SU-DHL-6 (cell line): ENCODE results near the gene FRMPD4.

Source experiments
- CTCF ChIP-seq: fragments of 200-600 bp; sonication (generic); IDR thresholded peaks from one replicate; pipeline ENCODE4 v1.5.1; 2017; ENCODE audit warnings: antibody characterized with exemption, mild to moderate bottlenecking, low read length, moderate library complexity; ENCODE audit not compliant: insufficient read depth, poor library complexity, severe bottlenecking
- EZH2phosphoT487 ChIP-seq: fragments of 200-600 bp; sonication (generic), shearing (Covaris generic); conservative IDR thresholded peaks from 2 replicates; pipeline ENCODE4 v1.6.1; 2018; ENCODE audit warnings: mild to moderate bottlenecking, antibody characterized with exemption, low read length, moderate library complexity, mixed read lengths

- no peak for TF ChIP-seq CTCF
- no peak for TF ChIP-seq EZH2phosphoT487
Measured at GRCh38 chrX:12228862-12229261, 90.6 kb downstream of the FRMPD4 start.
